ENCODE measurements around the gene C16orf87. TPM values are rescaled to one million over a fixed set of nuclear protein-coding genes. Genes with fewer than 3 reads are reported as not detected.
"Not testable (repeated sequence)": the region's sequence is repeated elsewhere in the genome, so short reads cannot be mapped to it uniquely, and the experiment has no call there.

Gene C16orf87
- total RNA-seq, 2 donors from 2014 or later: 6.9 to 8.8 TPM

GRCh38 chr16:46788891-46789474, 42.0 kb downstream of the C16orf87 start:
- no peak for ATAC-seq (ENCODE audit: insufficient number of reproducible peaks, low FRiP score, low read depth)
- H3K36me3 ChIP-seq: no peaks in the 10 kb centered on the region
- H3K27me3 ChIP-seq (replicated peaks; ENCODE audit: insufficient read depth): no peaks in the 10 kb centered on the region
- DNase-seq (ENCODE audit: low spot score): no peak
- no peak for TF ChIP-seq CTCF (IDR thresholded peaks at IDR 0.05)
- no peak overlapping the region for H3K4me3 ChIP-seq
- no peaks in the 10 kb centered on the region for H3K9me3 ChIP-seq
- no peak overlapping the region for H3K27ac ChIP-seq
- H3K4me1 ChIP-seq (ENCODE audit: control insufficient read depth in 1 of 2, low read depth in 2 of 2): no peaks in the 10 kb centered on the region

GRCh38 chr16:46787909-46788308, 43.1 kb downstream of the C16orf87 start:
- no peak for DNase-seq (ENCODE audit: low spot score)
- no peak overlapping the region for H3K27ac ChIP-seq

GRCh38 chr16:46785076-46785845, 45.7 kb downstream of the C16orf87 start:
- no peak overlapping the region for H3K27ac ChIP-seq
- H3K27me3 ChIP-seq (replicated peaks; ENCODE audit: insufficient read depth): no peaks in the 10 kb centered on the region
- no peak for ATAC-seq (ENCODE audit: insufficient number of reproducible peaks, low FRiP score, low read depth)
- no peak for DNase-seq (ENCODE audit: low spot score)
- no peak overlapping the region for H3K4me3 ChIP-seq
- no peaks in the 10 kb centered on the region for H3K36me3 ChIP-seq
- H3K4me1 ChIP-seq (ENCODE audit: control insufficient read depth in 1 of 2, low read depth in 2 of 2): no peaks in the 10 kb centered on the region
- no peak for TF ChIP-seq CTCF (IDR thresholded peaks at IDR 0.05)
- H3K9me3 ChIP-seq: no peaks in the 10 kb centered on the region

More at GRCh38 chr16:46787909-46788308, 43.1 kb downstream of the C16orf87 start:
- no peak for TF ChIP-seq CTCF (IDR thresholded peaks at IDR 0.05)
- no peaks in the 10 kb centered on the region for H3K27me3 ChIP-seq (replicated peaks; ENCODE audit: insufficient read depth)
- H3K9me3 ChIP-seq: no peaks in the 10 kb centered on the region
- ATAC-seq (ENCODE audit: insufficient number of reproducible peaks, low FRiP score, low read depth): no peak
- no peaks in the 10 kb centered on the region for H3K36me3 ChIP-seq
- H3K4me1 ChIP-seq (ENCODE audit: control insufficient read depth in 1 of 2, low read depth in 2 of 2): no peaks in the 10 kb centered on the region
- H3K4me3 ChIP-seq: no peak overlapping the region

- not testable (repeated sequence) for H3K27me3 ChIP-seq (replicated peaks; ENCODE audit: insufficient read depth); H3K4me1 ChIP-seq (ENCODE audit: control insufficient read depth in 1 of 2, low read depth in 2 of 2); DNase-seq (ENCODE audit: low spot score); H3K4me3 ChIP-seq; H3K9me3 ChIP-seq; H3K27ac ChIP-seq; ATAC-seq (ENCODE audit: insufficient number of reproducible peaks, low FRiP score, low read depth); H3K36me3 ChIP-seq
These were observed 46.4 kb downstream of the C16orf87 start for GRCh38 chr16:46784569-46784968.

- TF ChIP-seq CTCF (IDR thresholded peaks at IDR 0.05): no peak
- ATAC-seq (ENCODE audit: insufficient number of reproducible peaks, low FRiP score, low read depth) (no peak), DNase-seq (ENCODE audit: low spot score) (no peak)
- no peaks in the 10 kb centered on the region for H3K9me3 ChIP-seq
- H3K4me1 ChIP-seq (ENCODE audit: control insufficient read depth in 1 of 2, low read depth in 2 of 2): no peaks in the 10 kb centered on the region
- no peaks in the 10 kb centered on the region for H3K36me3 ChIP-seq
- H3K27ac ChIP-seq: no peak overlapping the region
- H3K27me3 ChIP-seq (replicated peaks; ENCODE audit: insufficient read depth): no peaks in the 10 kb centered on the region
- no peak overlapping the region for H3K4me3 ChIP-seq
These were observed 47.2 kb downstream of the C16orf87 start for GRCh38 chr16:46783800-46784199.
